Astrocyte (in vitro differentiated cells and primary cell): Measurements from ENCODE around the gene ZBTB11. TPM values are rescaled to one million over a fixed set of nuclear protein-coding genes. Genes with fewer than 3 reads are reported as not detected.
"Not testable (repeated sequence)": the region's sequence is repeated elsewhere in the genome, so short reads cannot be mapped to it uniquely, and the experiment has no call there.

Experiments
- DNase-seq: peaks from one replicate; pipeline ENCODE4 v3.0.0-alpha.2; 2010; ENCODE audit warnings: low read depth
- FAIRE-seq: peaks from 2 replicates; lab custom pipeline; 2011; peaks lifted over from hg19 to GRCh38; lab: Jason Lieb, UNC
- H2AFZ ChIP-seq: 2 replicates; pipeline ENCODE4 v1.6.0; 2012; ENCODE audit warnings: low read depth, low read length, inconsistent platforms
- H3K27ac ChIP-seq: 2 replicates; pipeline ENCODE4 v1.5.1; 2011; ENCODE audit warnings: low read depth, low read length, inconsistent platforms
- H3K27me3 ChIP-seq: 2 replicates; pipeline ENCODE4 v1.6.0; 2011; ENCODE audit warnings: low read length, inconsistent platforms; ENCODE audit not compliant: insufficient read depth
- H3K36me3 ChIP-seq: 2 replicates; pipeline ENCODE4 v1.5.1; 2011; ENCODE audit warnings: low read length, inconsistent platforms; ENCODE audit not compliant: insufficient read depth
- H3K4me1 ChIP-seq: 2 replicates; pipeline ENCODE4 v1.5.1; 2011; ENCODE audit warnings: low read length, inconsistent platforms; ENCODE audit not compliant: insufficient read depth
- H3K4me2 ChIP-seq: 2 replicates; pipeline ENCODE4 v1.6.0; 2012; ENCODE audit warnings: low read length, inconsistent platforms
- H3K4me3 ChIP-seq: 2 replicates; pipeline ENCODE4 v1.5.1; 2011; ENCODE audit warnings: low read depth, mild to moderate bottlenecking, low read length, inconsistent platforms; ENCODE audit not compliant: insufficient read depth
- H3K79me2 ChIP-seq: 2 replicates; pipeline ENCODE4 v1.6.0; 2012; ENCODE audit warnings: mild to moderate bottlenecking, low read length, inconsistent platforms; ENCODE audit not compliant: insufficient read depth
- H3K9ac ChIP-seq: 2 replicates; pipeline ENCODE4 v1.6.0; 2012; ENCODE audit warnings: mild to moderate bottlenecking, low read length, inconsistent platforms
- H3K9me3 ChIP-seq: 2 replicates; pipeline ENCODE4 v1.5.1; 2012; ENCODE audit warnings: low read depth, mild to moderate bottlenecking, low read length, inconsistent platforms; ENCODE audit not compliant: insufficient read depth
- H4K20me1 ChIP-seq: 2 replicates; pipeline ENCODE4 v1.6.0; 2012; ENCODE audit warnings: low read length, inconsistent platforms; ENCODE audit not compliant: insufficient read depth
- H3K27ac Mint-ChIP-seq: one replicate; pipeline ENCODE4 v1.8.0; 2021; ENCODE audit warnings: mild to moderate bottlenecking, mixed read lengths; ENCODE audit not compliant: unreplicated experiment
- H3K27me3 Mint-ChIP-seq: one replicate; pipeline ENCODE4 v1.8.0; 2021; ENCODE audit warnings: low read depth, mixed read lengths; ENCODE audit not compliant: unreplicated experiment
- H3K36me3 Mint-ChIP-seq: one replicate; pipeline ENCODE4 v1.8.0; 2021; ENCODE audit warnings: low read depth, mixed read lengths; ENCODE audit not compliant: unreplicated experiment
- H3K4me1 Mint-ChIP-seq: one replicate; pipeline ENCODE4 v1.8.0; 2021; ENCODE audit warnings: low read depth, mixed read lengths; ENCODE audit not compliant: unreplicated experiment
- H3K4me3 Mint-ChIP-seq: one replicate; pipeline ENCODE4 v1.8.0; 2021; ENCODE audit warnings: mild to moderate bottlenecking, moderate library complexity, mixed read lengths; ENCODE audit not compliant: unreplicated experiment
- H3K9me3 Mint-ChIP-seq: one replicate; pipeline ENCODE4 v1.8.0; 2021; ENCODE audit warnings: mild to moderate bottlenecking, mixed read lengths; ENCODE audit not compliant: unreplicated experiment
- CTCF ChIP-seq: IDR thresholded peaks from 2 replicates; pipeline ENCODE4 v1.5.1; 2011; ENCODE audit warnings: low read depth, mild to moderate bottlenecking, inconsistent platforms, low read length, moderate library complexity; ENCODE audit not compliant: insufficient read depth
- EZH2 ChIP-seq: IDR thresholded peaks from 2 replicates; pipeline ENCODE4 v1.6.1; 2012; ENCODE audit warnings: mild to moderate bottlenecking, low read length, inconsistent platforms; ENCODE audit not compliant: insufficient read depth
- total RNA-seq: library from RNA; stranded (reverse); gene quantifications from 2 replicates; pipeline ENCODE4 v1.2.1, GENCODE V29; 2021

The ZBTB11 gene
- total RNA-seq, 1 donor from 2014 or later = 20.9 TPM

GRCh38 chr3:101634591-101635196 is 42.2 kb downstream of the ZBTB11 start:
- no peaks in the 10 kb centered on the region for H3K4me1 ChIP-seq
- no peak overlapping the region for H3K27ac ChIP-seq
- DNase-seq = no peak
- H3K4me2 ChIP-seq = no peak overlapping the region
- Mint-ChIP-seq H3K4me3 (no peak overlapping the region), H3K27ac (no peak overlapping the region), H3K9me3 (no peaks in the 10 kb centered on the region), H3K27me3 (peaks cover 14% of the 10 kb centered on the region), H3K4me1 (no peaks in the 10 kb centered on the region), H3K36me3 (no peaks in the 10 kb centered on the region)
- FAIRE-seq = no peak
- H3K79me2 ChIP-seq = no peaks in the 10 kb centered on the region
- no peaks in the 10 kb centered on the region for H3K9me3 ChIP-seq
- no peak overlapping the region for H2AFZ ChIP-seq
- H4K20me1 ChIP-seq = no peaks in the 10 kb centered on the region
- no peak overlapping the region for H3K4me3 ChIP-seq
- H3K9ac ChIP-seq = no peak overlapping the region
- no peaks in the 10 kb centered on the region for H3K27me3 ChIP-seq
- no peaks in the 10 kb centered on the region for H3K36me3 ChIP-seq
- TF ChIP-seq EZH2 (no peak), CTCF (no peak)

GRCh38 chr3:101633186-101633585 is 43.7 kb downstream of the ZBTB11 start:
- Histone ChIP-seq H3K79me2 (no peaks in the 10 kb centered on the region), H3K27ac (no peak overlapping the region), H2AFZ (no peak overlapping the region), H3K9ac (no peak overlapping the region), H3K4me3 (no peak overlapping the region), H4K20me1 (no peaks in the 10 kb centered on the region), H3K4me2 (no peak overlapping the region), H3K36me3 (no peaks in the 10 kb centered on the region), H3K4me1 (no peaks in the 10 kb centered on the region), H3K27me3 (no peaks in the 10 kb centered on the region), H3K9me3 (no peaks in the 10 kb centered on the region)
- no peaks in the 10 kb centered on the region for H3K4me1 Mint-ChIP-seq
- DNase-seq = no peak
- H3K4me3 Mint-ChIP-seq = no peak overlapping the region
- H3K9me3 Mint-ChIP-seq = no peaks in the 10 kb centered on the region
- peaks cover 3% of the 10 kb centered on the region for H3K36me3 Mint-ChIP-seq
- H3K27me3 Mint-ChIP-seq = peaks cover 14% of the 10 kb centered on the region
- H3K27ac Mint-ChIP-seq = no peak overlapping the region
- FAIRE-seq = no peak
- no peak for TF ChIP-seq CTCF
- no peak for TF ChIP-seq EZH2

GRCh38 chr3:101632586-101632985 is 44.3 kb downstream of the ZBTB11 start:
- DNase-seq = no peak

GRCh38 chr3:101631959-101632358 is 45.0 kb downstream of the ZBTB11 start:
- H3K27ac ChIP-seq, H3K4me3 Mint-ChIP-seq, FAIRE-seq, H3K9ac ChIP-seq, H3K9me3 Mint-ChIP-seq, H2AFZ ChIP-seq, H3K27me3 ChIP-seq, DNase-seq, H3K36me3 Mint-ChIP-seq, H3K4me1 ChIP-seq, H3K4me2 ChIP-seq, H3K9me3 ChIP-seq, H3K36me3 ChIP-seq, H3K79me2 ChIP-seq, H4K20me1 ChIP-seq, H3K27ac Mint-ChIP-seq, H3K4me3 ChIP-seq, H3K4me1 Mint-ChIP-seq: not testable (repeated sequence)
- H3K27me3 Mint-ChIP-seq = peaks cover 14% of the 10 kb centered on the region

More at GRCh38 chr3:101632586-101632985, 44.3 kb downstream of the ZBTB11 start:
- H3K9ac ChIP-seq = no peak overlapping the region
- FAIRE-seq = no peak
- no peaks in the 10 kb centered on the region for H3K4me1 ChIP-seq
- H3K9me3 ChIP-seq = no peaks in the 10 kb centered on the region
- TF ChIP-seq EZH2 (no peak), CTCF (no peak)
- H3K27me3 ChIP-seq = no peaks in the 10 kb centered on the region
- H3K4me3 ChIP-seq = no peak overlapping the region
- H3K27ac ChIP-seq = no peak overlapping the region
- H3K27ac Mint-ChIP-seq = no peak overlapping the region
- no peak overlapping the region for H3K4me2 ChIP-seq
- no peaks in the 10 kb centered on the region for H3K9me3 Mint-ChIP-seq
- H3K36me3 ChIP-seq = no peaks in the 10 kb centered on the region
- no peaks in the 10 kb centered on the region for H3K79me2 ChIP-seq
- peaks cover 3% of the 10 kb centered on the region for H3K36me3 Mint-ChIP-seq
- no peaks in the 10 kb centered on the region for H4K20me1 ChIP-seq
- no peaks in the 10 kb centered on the region for H3K4me1 Mint-ChIP-seq
- no peak overlapping the region for H3K4me3 Mint-ChIP-seq
- no peak overlapping the region for H2AFZ ChIP-seq
- H3K27me3 Mint-ChIP-seq = peaks cover 14% of the 10 kb centered on the region
